ENCODE results near the gene PEMT. TPM values are rescaled to one million over a fixed set of nuclear protein-coding genes. Genes with fewer than 3 reads are reported as not detected.

The PEMT gene
- total and polyA plus RNA-seq, 2 donors (not counting 1 experiment from before 2014, with no cell fraction given) = 10.7 to 20.3 TPM

- POLR2A ChIA-PET = no interaction called here
- DNase-seq = no peak
- Mint-ChIP-seq H3K27ac (no peak overlapping the region), H3K4me1 (no peaks in the 10 kb centered on the region), H3K4me3 (no peak overlapping the region), H3K9me3 (ENCODE audit: insufficient read depth) (no peaks in the 10 kb centered on the region), H3K27me3 (no peaks in the 10 kb centered on the region)
- no peak for TF ChIP-seq EZH2 (IDR thresholded peaks at IDR 0.05; ENCODE audit: borderline replicate concordance, insufficient read depth, low read depth, low read length, poor library complexity, severe bottlenecking)
- no peak for TF ChIP-seq CTCF (IDR thresholded peaks at IDR 0.05)
- no peak overlapping the region for H3K4me2 ChIP-seq (replicated peaks; ENCODE audit: low read depth, low read length, poor library complexity, severe bottlenecking)
- WGBS (ENCODE audit: insufficient coverage) = over 99% methylated on average over 13 of the region's 13 CpGs
- H2AFZ ChIP-seq (ENCODE audit: insufficient read depth, low read depth, low read length, poor library complexity, severe bottlenecking) = no peak overlapping the region
- no peaks in the 10 kb centered on the region for H4K20me1 ChIP-seq (ENCODE audit: control insufficient read depth, insufficient read depth, low read length, poor library complexity, severe bottlenecking)
- no peak overlapping the region for H3K4me3 ChIP-seq (ENCODE audit: control extremely low read depth in 1 of 5, extremely low read depth in 1 of 5, insufficient read depth in 1 of 5, low read depth in 2 of 5, low read length in 4 of 5)
- CTCF ChIA-PET = no interaction called here
- no peaks in the 10 kb centered on the region for H3K27me3 ChIP-seq (replicated peaks in 1 of 4; ENCODE audit: control extremely low read depth in 1 of 4, control insufficient read depth in 3 of 4, insufficient read depth in 4 of 4, low read length in 3 of 4)
- H3K9ac ChIP-seq (ENCODE audit: low read length) = no peak overlapping the region
- no peaks in the 10 kb centered on the region for H3K9me3 ChIP-seq (ENCODE audit: control extremely low read depth in 1 of 3, control insufficient read depth in 2 of 3, insufficient read depth in 1 of 3, low read length in 2 of 3)
- peaks cover 0 to 4% of the 10 kb centered on the region in 2 experiments for H3K36me3 ChIP-seq (replicated peaks in 1 of 2; ENCODE audit: control extremely low read depth in 1 of 2, control insufficient read depth in 1 of 2, extremely low read depth in 1 of 2, insufficient read depth in 2 of 2, low read length in 1 of 2)
- no peak for ATAC-seq (ENCODE audit: low read depth)
- peaks cover 3% of the 10 kb centered on the region for H3K79me2 ChIP-seq (ENCODE audit: control insufficient read depth, insufficient read depth, low read length)
- no peak overlapping the region for H3K27ac ChIP-seq (ENCODE audit: low read length in 2 of 2)
- intact Hi-C loops (cut with micrococcal nuclease) = no loop called here
- no peaks in the 10 kb centered on the region for H3K4me1 ChIP-seq (ENCODE audit: control insufficient read depth in 2 of 2, insufficient read depth in 2 of 2, low read length in 2 of 2)
Measured at GRCh38 chr17:17576772-17577234, 14.7 kb downstream of the PEMT start.

DNA sequence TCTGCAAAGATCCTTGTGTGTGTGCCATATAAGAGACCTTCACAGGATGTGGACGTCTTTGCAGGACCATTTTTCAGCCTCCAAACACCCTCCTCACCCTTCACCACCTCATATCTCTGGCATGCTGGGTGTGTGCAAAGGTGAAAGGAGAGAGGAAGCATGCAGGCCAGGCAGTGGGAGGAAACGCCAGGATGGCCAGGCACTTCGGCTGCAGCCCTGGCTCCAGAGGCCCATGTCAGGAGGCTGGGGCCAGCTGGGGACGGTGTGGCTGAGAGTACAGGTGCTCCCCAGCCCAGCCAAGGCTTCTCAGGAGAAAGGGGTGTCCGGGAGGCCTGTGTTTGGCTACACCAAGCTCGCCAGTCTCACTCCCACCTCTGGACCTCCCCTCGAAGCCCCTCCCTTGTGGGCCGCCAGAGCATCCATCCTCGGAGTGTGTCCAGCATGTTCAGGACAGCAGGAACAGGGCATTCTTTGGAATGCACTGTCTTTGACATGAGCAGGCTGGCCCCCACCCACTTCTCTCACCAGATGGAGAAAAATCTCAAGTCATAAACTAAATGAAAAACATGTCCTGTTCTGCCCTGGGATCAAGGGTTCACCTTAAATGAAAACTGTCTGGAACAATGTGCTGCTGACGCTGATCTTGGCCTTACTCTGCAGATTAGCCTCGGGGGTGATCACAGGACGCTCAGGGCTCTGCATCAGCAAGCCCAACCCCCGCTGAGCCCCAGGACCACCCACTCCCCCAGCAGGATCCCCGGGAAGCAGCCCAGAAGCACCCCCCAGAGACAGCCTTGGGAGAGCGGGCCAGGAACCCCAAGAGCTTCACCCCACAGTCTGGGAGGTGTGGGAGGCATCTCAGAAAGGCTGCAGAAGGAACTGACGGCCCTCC, 15.9 kb downstream of the PEMT start:
- H3K4me3 Mint-ChIP-seq = no peak overlapping the region
- ATAC-seq (ENCODE audit: low read depth) (no peak), DNase-seq (no peak)
- H3K36me3 ChIP-seq (replicated peaks in 1 of 2; ENCODE audit: control extremely low read depth in 1 of 2, control insufficient read depth in 1 of 2, extremely low read depth in 1 of 2, insufficient read depth in 2 of 2, low read length in 1 of 2) = peaks cover 0 to 4% of the 10 kb centered on the region in 2 experiments
- intact Hi-C loops (cut with micrococcal nuclease) = no loop called here
- TF ChIP-seq EZH2 (IDR thresholded peaks at IDR 0.05; ENCODE audit: borderline replicate concordance, insufficient read depth, low read depth, low read length, poor library complexity, severe bottlenecking) = no peak
- no peak for TF ChIP-seq CTCF (IDR thresholded peaks at IDR 0.05)
- H3K4me3 ChIP-seq (ENCODE audit: control extremely low read depth in 1 of 5, extremely low read depth in 1 of 5, insufficient read depth in 1 of 5, low read depth in 2 of 5, low read length in 4 of 5) = no peak overlapping the region
- POLR2A ChIA-PET = no interaction called here
- no peak overlapping the region for H3K27ac ChIP-seq (ENCODE audit: low read length in 2 of 2)
- H3K4me1 Mint-ChIP-seq = no peaks in the 10 kb centered on the region
- H2AFZ ChIP-seq (ENCODE audit: insufficient read depth, low read depth, low read length, poor library complexity, severe bottlenecking) = no peak overlapping the region
- no peak overlapping the region for H3K4me2 ChIP-seq (replicated peaks; ENCODE audit: low read depth, low read length, poor library complexity, severe bottlenecking)
- H4K20me1 ChIP-seq (ENCODE audit: control insufficient read depth, insufficient read depth, low read length, poor library complexity, severe bottlenecking) = no peaks in the 10 kb centered on the region
- no peak overlapping the region for H3K9ac ChIP-seq (ENCODE audit: low read length)
- peaks cover 3% of the 10 kb centered on the region for H3K79me2 ChIP-seq (ENCODE audit: control insufficient read depth, insufficient read depth, low read length)
- no peaks in the 10 kb centered on the region for H3K9me3 Mint-ChIP-seq (ENCODE audit: insufficient read depth)
- no peaks in the 10 kb centered on the region for H3K27me3 Mint-ChIP-seq
- H3K27me3 ChIP-seq (replicated peaks in 1 of 4; ENCODE audit: control extremely low read depth in 1 of 4, control insufficient read depth in 3 of 4, insufficient read depth in 4 of 4, low read length in 3 of 4) = no peaks in the 10 kb centered on the region
- no peaks in the 10 kb centered on the region for H3K4me1 ChIP-seq (ENCODE audit: control insufficient read depth in 2 of 2, insufficient read depth in 2 of 2, low read length in 2 of 2)
- CTCF ChIA-PET = no interaction called here
- H3K9me3 ChIP-seq (ENCODE audit: control extremely low read depth in 1 of 3, control insufficient read depth in 2 of 3, insufficient read depth in 1 of 3, low read length in 2 of 3) = no peaks in the 10 kb centered on the region
- H3K27ac Mint-ChIP-seq = no peak overlapping the region
- 95% methylated on average over 12 of the region's 16 CpGs for WGBS (ENCODE audit: insufficient coverage)
